Measurements from ENCODE around the gene YKT6. TPM values are rescaled to one million over a fixed set of nuclear protein-coding genes. Genes with fewer than 3 reads are reported as not detected.

The YKT6 gene
- total and polyA plus RNA-seq, 2 donors (not counting 3 experiments of a cell fraction or from before 2014, with no cell fraction given): 117 to 120 TPM

DNA sequence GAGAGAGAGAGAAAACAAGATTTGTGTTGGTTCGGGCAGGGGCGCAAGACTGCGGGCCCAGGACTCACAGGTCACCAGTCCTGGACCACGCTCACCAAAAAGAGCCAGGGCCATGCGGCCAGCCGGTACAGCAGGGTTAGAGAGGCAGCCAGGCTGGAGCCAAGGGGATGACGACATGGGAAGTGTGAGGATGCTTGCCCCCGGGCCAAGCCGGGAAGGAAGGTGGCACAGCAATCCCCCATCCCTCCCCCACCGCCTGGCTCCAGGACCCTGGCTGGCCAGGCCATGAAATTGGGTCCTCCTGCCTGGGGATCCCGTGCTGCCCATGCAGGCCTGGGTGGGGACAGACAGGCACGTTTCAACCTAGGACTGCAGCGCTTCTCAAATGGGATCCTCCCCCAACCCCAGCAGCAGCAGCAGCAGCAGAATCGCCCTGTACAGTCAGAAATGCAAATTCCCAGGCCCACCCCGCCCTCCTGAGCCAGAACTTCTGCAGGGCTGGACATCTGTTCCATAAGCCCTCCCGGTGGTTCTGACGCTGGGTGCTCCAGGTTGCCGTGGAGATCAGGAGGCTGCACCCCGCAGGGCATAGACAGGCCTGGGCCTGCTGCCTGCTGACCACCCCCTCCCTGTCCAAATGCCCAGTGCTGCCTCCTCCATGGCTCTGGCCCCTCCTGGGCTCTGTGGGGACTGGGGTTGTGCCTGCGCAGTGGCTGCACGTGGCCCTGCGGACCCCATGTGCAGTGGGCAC lies 35.0 kb downstream of the YKT6 start:
- Histone ChIP-seq H3K4me3 (replicated peaks in 1 of 3; ENCODE audit: insufficient read depth in 1 of 3, low read depth in 1 of 3, low read length in 3 of 3) (no peak overlapping the region), H3K9me1 (replicated peaks; ENCODE audit: control insufficient read depth, extremely low read depth, insufficient read depth, low read length) (no peaks in the 10 kb centered on the region), H3K9ac (replicated peaks; ENCODE audit: extremely low read depth, insufficient read depth, low read length) (no peak overlapping the region), H2AFZ (ENCODE audit: low read depth, low read length) (no peak overlapping the region), H3K9me3 (replicated peaks; ENCODE audit: control insufficient read depth, insufficient read depth, low read length) (no peaks in the 10 kb centered on the region), H3K4me2 (ENCODE audit: insufficient read depth, low read length) (no peak overlapping the region), H3K4me1 (ENCODE audit: control insufficient read depth, extremely low read depth, insufficient read depth, low read length) (no peaks in the 10 kb centered on the region), H3K36me3 (ENCODE audit: control insufficient read depth in 2 of 2, extremely low read depth in 1 of 2, insufficient read depth in 2 of 2, low read length in 2 of 2) (no peaks in the 10 kb centered on the region), H3K79me2 (ENCODE audit: control insufficient read depth, insufficient read depth, low read length) (no peaks in the 10 kb centered on the region), H3K27ac (ENCODE audit: insufficient read depth, low read depth, low read length) (no peak overlapping the region), H3K27me3 (ENCODE audit: control insufficient read depth in 2 of 2, insufficient read depth in 2 of 2, low read length in 2 of 2) (no peaks in the 10 kb centered on the region), H4K20me1 (replicated peaks; ENCODE audit: control insufficient read depth, extremely low read depth, insufficient read depth, low read length) (no peaks in the 10 kb centered on the region)
- CTCF ChIA-PET: interaction anchor here (1.1 to 1.6 kb wide), 5 partner anchors 17 to 330 kb away, joined by 3 read pairs; no protein-coding TSS in a partner anchor
- dilution Hi-C loops (cut with MboI; ENCODE audit: extremely low pct_ligation_motif_present, low sequenced_read_pairs): no loop called here
- intact Hi-C loops (cut with micrococcal nuclease): no loop called here
- FAIRE-seq (no peak), DNase-seq (ENCODE audit: low read depth, low spot score) (no peak)
- no TSS peak for BruUV-seq (replicated peaks)
- POLR2A ChIA-PET: no interaction called here
- TF ChIP-seq MYC (IDR thresholded peaks at IDR 0.05; ENCODE audit: low read depth, low read length) (no peak), POLR2A (IDR thresholded peaks at IDR 0.05; ENCODE audit: low read depth, low read length) (no peak), GATA2 (IDR thresholded peaks at IDR 0.05; ENCODE audit: insufficient read depth, insufficient read length, low read depth, low read length) (no peak), EZH2 (IDR thresholded peaks at IDR 0.05; ENCODE audit: borderline replicate concordance, low read depth, low read length, severe bottlenecking) (no peak), FOS (IDR thresholded peaks at IDR 0.05; ENCODE audit: borderline replicate concordance, insufficient read depth, low read length) (no peak), POLR2AphosphoS5 (IDR thresholded peaks at IDR 0.05; ENCODE audit: insufficient read depth, low read depth, low read length) (no peak), JUN (IDR thresholded peaks at IDR 0.05; ENCODE audit: borderline replicate concordance, insufficient read depth, insufficient read length, low read depth) (no peak)
- TF ChIP-seq, protein P1, sequence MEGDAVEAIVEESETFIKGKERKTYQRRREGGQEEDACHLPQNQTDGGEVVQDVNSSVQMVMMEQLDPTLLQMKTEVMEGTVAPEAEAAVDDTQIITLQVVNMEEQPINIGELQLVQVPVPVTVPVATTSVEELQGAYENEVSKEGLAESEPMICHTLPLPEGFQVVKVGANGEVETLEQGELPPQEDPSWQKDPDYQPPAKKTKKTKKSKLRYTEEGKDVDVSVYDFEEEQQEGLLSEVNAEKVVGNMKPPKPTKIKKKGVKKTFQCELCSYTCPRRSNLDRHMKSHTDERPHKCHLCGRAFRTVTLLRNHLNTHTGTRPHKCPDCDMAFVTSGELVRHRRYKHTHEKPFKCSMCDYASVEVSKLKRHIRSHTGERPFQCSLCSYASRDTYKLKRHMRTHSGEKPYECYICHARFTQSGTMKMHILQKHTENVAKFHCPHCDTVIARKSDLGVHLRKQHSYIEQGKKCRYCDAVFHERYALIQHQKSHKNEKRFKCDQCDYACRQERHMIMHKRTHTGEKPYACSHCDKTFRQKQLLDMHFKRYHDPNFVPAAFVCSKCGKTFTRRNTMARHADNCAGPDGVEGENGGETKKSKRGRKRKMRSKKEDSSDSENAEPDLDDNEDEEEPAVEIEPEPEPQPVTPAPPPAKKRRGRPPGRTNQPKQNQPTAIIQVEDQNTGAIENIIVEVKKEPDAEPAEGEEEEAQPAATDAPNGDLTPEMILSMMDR (IDR thresholded peaks at IDR 0.05; ENCODE audit: extremely low read depth in 1 of 2, insufficient read depth in 1 of 2, low read depth in 1 of 2, low read length in 2 of 2): no peak
- TF ChIP-seq, protein P2, sequence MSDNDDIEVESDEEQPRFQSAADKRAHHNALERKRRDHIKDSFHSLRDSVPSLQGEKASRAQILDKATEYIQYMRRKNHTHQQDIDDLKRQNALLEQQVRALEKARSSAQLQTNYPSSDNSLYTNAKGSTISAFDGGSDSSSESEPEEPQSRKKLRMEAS (IDR thresholded peaks at IDR 0.05; ENCODE audit: insufficient read depth, insufficient read length): no peak

Measured in endothelial cell of umbilical vein (primary cell).